ENCODE measurements around the gene NT5M.
"Not testable (repeated sequence)": the region's sequence is repeated elsewhere in the genome, so short reads cannot be mapped to it uniquely, and the experiment has no call there.

The NT5M gene

GRCh38 chr17:17377071-17377967, 74.1 kb downstream of the NT5M start:
- in situ Hi-C loops (cut with MboI; ENCODE audit: low pct_unique_long_range_greater_than_20kb, low sequenced_read_pairs, unreplicated experiment), result no loop called here
- no peak for TF ChIP-seq CTCF (IDR thresholded peaks at IDR 0.05; ENCODE audit: extremely low read depth, insufficient read depth, missing control alignments)
- DNase-seq (ENCODE audit: low spot score), result no peak

GRCh38 chr17:17379197-17379991, 76.2 kb downstream of the NT5M start:
- DNase-seq (ENCODE audit: low spot score), result no peak
- TF ChIP-seq CTCF (IDR thresholded peaks at IDR 0.05; ENCODE audit: extremely low read depth, insufficient read depth, missing control alignments), result no peak
- in situ Hi-C loops (cut with MboI; ENCODE audit: low pct_unique_long_range_greater_than_20kb, low sequenced_read_pairs, unreplicated experiment), result no loop called here

GRCh38 chr17:17380145-17380925, 77.2 kb downstream of the NT5M start:
- TF ChIP-seq CTCF (IDR thresholded peaks at IDR 0.05; ENCODE audit: extremely low read depth, insufficient read depth, missing control alignments), result no peak
- in situ Hi-C loops (cut with MboI; ENCODE audit: low pct_unique_long_range_greater_than_20kb, low sequenced_read_pairs, unreplicated experiment), result no loop called here
- no peak for DNase-seq (ENCODE audit: low spot score)

- in situ Hi-C loops (cut with MboI; ENCODE audit: low pct_unique_long_range_greater_than_20kb, low sequenced_read_pairs, unreplicated experiment), result no loop called here
- no peak for DNase-seq (ENCODE audit: low spot score)
- TF ChIP-seq CTCF (IDR thresholded peaks at IDR 0.05; ENCODE audit: extremely low read depth, insufficient read depth, missing control alignments), result no peak
Observed at GRCh38 chr17:17381446-17382064, 78.4 kb downstream of the NT5M start.

GRCh38 chr17:17382065-17382459, 78.9 kb downstream of the NT5M start:
- no peak for TF ChIP-seq CTCF (IDR thresholded peaks at IDR 0.05; ENCODE audit: extremely low read depth, insufficient read depth, missing control alignments)
- DNase-seq (ENCODE audit: low spot score), result no peak
- in situ Hi-C loops (cut with MboI; ENCODE audit: low pct_unique_long_range_greater_than_20kb, low sequenced_read_pairs, unreplicated experiment), result no loop called here

- in situ Hi-C loops (cut with MboI; ENCODE audit: low pct_unique_long_range_greater_than_20kb, low sequenced_read_pairs, unreplicated experiment), result no loop called here
- DNase-seq (ENCODE audit: low spot score), result no peak
- no peak for TF ChIP-seq CTCF (IDR thresholded peaks at IDR 0.05; ENCODE audit: extremely low read depth, insufficient read depth, missing control alignments)
Observed at GRCh38 chr17:17382971-17383370, 79.8 kb downstream of the NT5M start.

GRCh38 chr17:17383431-17384290, 80.5 kb downstream of the NT5M start:
- in situ Hi-C loops (cut with MboI; ENCODE audit: low pct_unique_long_range_greater_than_20kb, low sequenced_read_pairs, unreplicated experiment); DNase-seq (ENCODE audit: low spot score): not testable (repeated sequence)

Measured in GM13977 (cell line).